ENCODE data around the gene MBD3L1.

The MBD3L1 gene

GRCh38 chr19:8881512-8881911 lies 49.3 kb downstream of the MBD3L1 start:
- DNase-seq = no peak

- DNase-seq = no peak
Measured at GRCh38 chr19:8884416-8884815, 52.2 kb downstream of the MBD3L1 start.

DNA sequence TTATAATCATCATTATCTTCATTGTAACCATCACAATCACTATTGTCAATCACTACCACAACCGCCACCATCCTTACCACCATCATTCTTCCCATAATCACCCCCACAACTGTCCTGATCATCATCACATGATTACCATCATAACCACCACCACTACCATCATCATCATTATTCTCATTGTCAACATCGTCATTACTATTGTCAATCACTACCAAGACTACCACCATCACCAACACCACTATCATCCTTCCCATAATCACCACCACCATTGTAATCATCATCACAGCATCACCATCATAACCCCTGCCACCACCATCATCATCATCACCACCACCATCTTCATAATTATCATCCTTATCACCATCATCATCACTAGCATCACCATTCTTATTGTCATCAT lies 55.2 kb downstream of the MBD3L1 start:
- no peak for DNase-seq

GRCh38 chr19:8890260-8890659 lies 58.1 kb downstream of the MBD3L1 start:
- no peak for DNase-seq

Data from activated CD8-positive, alpha-beta memory T cell treated with anti-CD3 and anti-CD28 coated beads for 24 hours (primary cell).